Activated T-cell treated with anti-CD3 and anti-CD28 coated beads for 4 hours (primary cell): ENCODE results near the gene NOX3.
"Not testable (repeated sequence)": the region's sequence is repeated elsewhere in the genome, so short reads cannot be mapped to it uniquely, and the experiment has no call there.

Experiments used
- DNase-seq: peaks from one replicate; pipeline ENCODE4 v3.0.0-alpha.2; 2020

The NOX3 gene

DNA sequence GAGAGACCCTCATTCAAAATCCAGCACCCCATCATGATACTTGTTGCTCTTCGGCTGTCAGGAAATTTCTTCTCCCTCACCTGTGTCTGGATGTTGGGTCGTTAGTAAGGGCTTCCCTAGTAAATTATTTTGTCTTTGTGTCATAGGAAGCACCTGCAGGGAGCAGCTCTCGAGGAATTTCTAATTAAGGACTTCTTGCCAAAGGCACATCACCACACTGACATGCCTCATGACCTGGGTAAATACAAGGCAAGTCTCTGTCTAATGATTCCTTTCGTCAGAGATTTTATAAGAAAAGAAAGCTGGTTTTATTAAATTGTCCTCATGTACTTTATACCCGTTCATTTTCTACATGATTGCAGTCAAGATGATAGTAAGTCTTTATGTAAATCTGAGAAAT lies at the start of gene NOX3:
NOX3 (minus strand) TSS at position 74 of the 400 bp plus-strand sequence; CDS start at position 35, 39 bp downstream.
- DNase-seq: no peak

DNA sequence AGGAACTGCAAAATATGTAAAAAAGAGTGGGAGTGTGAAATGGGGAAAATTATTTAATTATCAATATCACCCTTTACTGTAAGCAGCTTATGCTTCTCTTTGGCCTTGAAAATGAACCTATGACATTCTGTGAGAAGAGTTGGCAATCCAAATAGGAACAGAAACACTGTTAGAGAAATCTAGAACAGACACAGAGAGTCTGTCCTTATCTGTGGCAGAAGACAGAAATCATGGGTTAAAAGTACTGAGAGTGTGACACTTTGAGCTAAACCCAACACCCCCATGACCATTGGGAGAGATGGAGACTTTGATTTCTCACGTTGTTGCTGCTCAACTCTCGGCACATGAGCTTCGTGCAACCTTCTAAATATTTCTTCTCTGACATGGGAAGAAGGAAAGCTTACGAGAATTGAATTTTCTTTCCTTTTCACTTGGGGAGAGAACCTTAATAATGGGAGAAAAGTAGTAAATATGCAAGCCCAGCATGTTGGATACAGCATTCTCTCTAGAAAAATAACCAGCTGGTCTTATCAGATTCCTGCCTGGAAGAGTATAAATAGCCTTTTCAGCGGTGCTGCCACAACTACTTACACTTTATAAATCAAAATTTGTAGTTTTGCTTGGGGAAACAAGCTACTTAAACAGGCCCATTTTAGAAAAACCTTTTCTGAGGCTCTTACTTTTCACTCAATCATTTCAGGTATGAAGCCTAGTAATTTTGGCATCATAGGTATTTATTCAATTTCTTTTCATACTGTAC lies 49.4 kb upstream of the NOX3 start:
- DNase-seq: no peak

DNA sequence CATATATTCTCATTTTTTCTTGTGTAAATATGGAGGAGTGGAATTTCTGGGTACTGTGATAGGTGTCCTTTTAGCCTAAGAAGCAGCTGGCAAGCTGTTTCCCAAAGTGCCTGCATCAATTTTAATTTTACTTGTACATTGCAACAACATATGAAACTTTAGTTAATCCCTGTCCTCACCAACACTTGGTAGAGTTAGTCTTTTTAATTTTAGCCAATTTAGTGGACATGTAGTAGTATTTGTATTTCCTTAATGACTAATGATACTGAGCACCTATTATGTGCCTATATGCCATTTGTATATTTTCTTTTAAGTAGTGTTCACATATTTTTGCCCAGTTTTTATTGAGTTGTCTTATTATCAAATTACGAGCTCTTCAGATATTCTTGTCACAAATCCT lies 46.8 kb upstream of the NOX3 start:
- DNase-seq: no peak

DNA sequence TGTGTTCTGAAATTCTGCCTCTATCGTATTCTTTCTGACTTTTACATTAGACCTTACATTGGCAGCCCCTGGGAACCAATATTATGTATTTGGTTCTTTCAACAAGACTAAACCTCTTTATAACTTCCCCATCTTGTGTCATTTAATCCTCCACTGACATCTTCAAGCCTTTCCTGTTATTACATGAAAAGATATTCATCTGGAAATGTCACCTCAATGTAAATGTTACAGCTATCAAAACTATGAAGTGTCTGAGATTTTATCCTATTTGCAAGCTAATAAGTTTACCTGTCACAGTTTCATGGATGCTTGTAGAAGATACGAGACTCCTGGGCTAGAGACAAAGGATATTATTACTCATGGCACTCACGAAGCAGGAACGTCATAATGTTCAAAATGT lies 43.9 kb upstream of the NOX3 start:
- no peak for DNase-seq

DNA sequence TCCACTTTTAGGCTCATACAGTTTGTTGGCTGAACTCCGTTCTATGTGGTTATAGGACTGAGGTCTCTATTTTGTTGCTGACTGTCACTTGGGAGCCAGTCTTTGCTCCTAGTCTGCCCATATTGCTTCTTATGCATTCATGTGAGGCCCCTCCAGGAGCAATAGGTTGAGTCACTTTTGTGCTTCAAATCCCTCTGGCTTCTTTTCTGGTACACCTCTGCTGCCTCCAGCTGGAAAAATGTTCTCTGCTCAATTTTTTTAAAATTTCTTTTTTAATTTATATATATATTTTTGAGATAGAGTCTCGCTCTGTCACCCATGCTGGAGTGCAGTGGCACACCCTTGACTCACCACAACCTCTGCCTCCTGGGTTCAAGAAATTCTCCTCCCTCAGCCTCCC lies 42.7 kb upstream of the NOX3 start:
- no peak for DNase-seq

DNA sequence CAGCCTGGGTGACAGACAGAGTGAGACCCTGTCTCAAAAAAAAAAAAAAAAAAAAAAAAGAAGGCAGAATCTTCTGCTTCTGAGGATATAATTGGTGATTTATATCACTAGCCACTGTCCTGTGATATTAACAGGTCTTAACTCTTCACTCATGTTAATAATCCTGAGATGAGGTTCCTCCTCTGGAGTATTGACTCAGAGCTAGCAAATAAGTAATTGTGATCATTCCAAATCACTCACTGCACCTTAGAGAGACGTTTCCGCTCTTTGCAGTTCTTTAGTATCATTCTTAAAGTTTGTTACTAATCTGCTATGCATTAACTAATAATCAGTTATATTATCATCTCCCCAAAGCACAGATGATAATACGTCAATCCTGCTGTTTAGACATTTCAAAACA lies 41.6 kb upstream of the NOX3 start:
- DNase-seq: no peak

DNA sequence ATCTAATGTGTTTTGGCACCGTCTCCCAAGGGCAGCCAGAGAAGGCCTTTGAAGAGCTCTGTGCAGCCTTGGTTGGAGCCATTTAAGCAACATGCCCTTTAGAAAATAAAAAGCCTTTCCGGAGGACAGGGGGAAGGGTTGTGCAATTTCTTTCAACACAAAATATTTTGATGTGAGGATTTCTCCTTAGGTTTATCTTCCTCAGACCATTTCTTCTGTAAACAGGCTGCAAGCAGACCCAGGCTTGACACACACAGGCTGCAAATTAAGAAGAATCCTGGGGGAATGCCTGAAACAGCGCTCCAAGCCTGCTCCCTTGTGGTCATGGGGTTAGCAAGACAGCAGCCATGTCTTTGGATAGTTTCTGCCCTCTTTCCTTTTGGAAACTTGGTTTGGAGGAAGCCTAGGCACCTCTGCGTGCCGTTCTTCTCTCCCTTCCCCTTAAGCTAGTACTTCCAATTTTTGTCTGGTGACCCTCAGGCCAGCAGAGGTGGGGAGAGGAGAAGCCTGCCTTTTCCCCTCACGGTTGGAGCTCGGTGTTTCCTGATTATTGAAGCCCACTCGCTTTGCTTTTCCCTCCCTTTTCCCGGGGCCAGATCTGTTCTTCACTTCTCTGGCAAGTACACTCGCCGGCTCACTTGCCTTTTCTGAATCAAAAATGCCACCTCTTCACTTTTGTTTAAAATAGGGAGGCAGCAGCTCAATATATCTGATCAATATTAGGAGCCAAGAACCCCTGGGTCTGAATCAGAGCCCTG lies 39.6 kb upstream of the NOX3 start:
- no peak for DNase-seq

GRCh38 chr6:155493694-155494143 lies 38.1 kb upstream of the NOX3 start:
- no peak for DNase-seq

DNA sequence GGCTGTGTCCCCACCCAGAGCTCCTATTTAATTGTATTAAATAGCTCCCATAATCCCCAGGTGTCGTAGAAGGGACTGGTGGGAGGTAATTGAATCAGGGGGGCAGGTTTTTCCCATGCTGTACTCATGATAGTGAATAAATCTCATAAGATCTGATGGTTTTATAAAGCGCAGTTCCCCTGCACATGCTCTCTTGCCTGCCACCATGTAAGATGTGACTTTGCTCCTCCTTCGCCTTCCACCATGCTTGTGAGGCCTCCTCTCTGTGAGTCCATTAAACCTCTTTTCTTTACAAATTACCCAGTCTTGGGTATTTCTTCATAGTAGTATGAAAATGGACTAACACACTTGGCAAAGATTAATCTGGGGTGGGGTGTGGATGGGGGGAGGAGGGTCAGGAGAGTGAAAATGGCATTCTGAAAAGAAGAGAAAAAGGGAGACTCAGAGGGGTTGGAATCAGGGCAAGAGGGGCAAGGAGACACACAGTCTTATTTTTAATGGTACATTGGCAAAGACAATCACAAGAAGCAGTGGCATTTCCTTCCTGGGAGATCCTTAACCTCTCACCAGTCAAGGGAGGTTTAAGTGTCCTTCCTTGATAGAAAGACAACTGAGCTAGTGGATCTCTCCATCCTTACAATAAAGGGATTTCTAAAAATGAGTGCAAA lies 37.5 kb upstream of the NOX3 start:
- no peak for DNase-seq

DNA sequence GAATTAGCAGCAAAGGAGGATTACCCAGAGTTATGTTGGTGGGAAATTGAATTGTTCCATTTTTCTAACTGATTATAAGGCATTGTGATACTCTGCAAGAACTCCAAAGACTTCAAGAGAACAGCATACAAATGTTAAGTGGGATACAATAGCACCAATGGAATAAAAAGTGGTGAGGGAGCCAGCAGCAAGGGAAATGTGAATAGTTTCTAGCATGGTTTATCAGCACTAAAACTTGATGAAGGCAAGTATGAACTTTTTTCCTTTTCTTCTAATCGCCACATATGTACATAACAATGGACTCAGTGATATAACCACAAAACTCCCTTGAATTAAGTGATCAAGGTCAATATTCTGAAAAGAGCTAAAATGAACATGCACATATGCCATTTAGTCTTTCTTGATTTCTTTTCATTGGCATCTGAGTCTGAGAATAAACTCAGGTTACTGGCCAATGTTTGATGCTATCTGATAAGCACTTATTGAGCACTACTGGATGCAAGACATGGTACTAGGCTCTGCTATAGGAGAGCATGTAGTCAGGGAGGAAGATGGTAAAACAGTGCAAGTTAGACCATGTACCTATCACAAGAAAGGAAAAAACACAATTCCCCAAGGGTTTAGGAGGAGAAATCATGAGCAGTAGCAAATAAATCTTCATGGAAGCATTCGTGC lies 36.6 kb upstream of the NOX3 start:
- no peak for DNase-seq

DNA sequence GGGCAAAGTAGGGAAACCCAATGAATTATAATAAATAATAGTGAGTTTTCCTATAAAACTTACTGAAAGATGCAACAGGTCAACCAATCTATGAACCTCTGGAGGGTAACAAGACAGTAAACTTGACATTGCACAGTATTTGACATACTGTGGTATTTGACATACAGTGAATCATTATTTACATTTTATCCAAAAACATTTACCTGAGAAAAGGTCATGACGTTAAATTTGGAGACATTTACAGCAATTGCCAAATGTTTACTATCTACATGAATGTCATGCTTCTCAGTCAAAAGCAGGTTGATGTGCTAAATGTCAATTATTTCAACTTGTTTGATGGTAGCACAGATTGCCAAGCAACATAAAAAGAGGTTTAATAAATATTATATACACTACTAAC lies 35.8 kb upstream of the NOX3 start:
- no peak for DNase-seq

DNA sequence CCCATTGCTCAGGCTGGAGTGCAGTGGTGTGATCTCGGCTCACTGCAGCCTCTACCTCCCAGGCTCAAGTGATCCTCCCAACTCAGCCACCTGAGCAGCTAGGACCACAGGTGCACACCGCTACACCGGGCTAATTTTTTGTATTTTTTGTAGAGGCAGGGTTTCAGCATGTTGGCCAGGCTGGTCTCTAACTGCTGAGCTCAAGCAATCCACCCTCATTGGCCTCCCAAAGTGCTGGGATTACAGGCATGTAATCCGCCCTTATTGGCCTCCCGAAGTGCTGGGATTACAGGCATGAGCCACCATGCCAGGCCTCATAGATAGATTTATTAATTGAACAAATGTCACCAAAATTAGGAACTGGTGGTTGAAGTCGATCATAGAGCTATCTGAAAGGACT lies 32.6 kb upstream of the NOX3 start:
- not testable (repeated sequence) for DNase-seq

DNA sequence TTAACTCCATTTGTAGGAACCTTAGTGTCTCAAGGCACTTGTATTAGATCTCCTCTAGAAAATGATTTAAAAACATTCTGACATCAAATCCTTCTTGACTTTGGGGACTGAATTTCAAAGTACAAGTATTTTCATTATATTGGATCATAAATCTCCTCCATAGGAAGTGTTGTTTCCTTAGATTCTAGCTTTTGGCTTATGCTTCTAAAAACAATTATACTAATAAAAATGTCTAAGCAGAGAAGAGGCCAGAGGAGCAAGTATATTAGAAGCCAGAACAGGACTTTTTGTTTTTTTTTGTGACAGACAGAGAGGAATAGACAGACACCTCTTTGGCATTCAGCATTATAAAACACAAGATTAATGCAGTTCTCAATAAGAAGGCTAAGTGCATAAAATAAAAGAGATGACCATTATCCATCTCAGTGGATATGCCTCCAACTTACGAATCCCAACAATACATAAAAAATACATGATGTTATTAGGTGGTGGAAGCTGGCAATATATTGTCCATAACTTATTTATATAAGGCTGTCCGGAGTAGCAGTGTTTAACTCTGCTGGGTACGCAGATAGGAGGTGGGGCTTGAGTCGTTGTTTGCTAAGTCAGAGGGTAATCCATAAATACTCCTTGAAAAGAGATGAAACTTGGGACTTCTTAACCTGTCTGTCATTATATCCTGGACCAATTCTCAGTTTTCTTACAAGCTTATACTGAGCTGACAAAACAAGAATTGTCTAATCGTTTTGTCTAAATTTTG lies 31.9 kb upstream of the NOX3 start:
- DNase-seq: no peak

- DNase-seq: no peak
Measured at GRCh38 chr6:155486721-155487294, 31.2 kb upstream of the NOX3 start.

- no peak for DNase-seq
Measured at GRCh38 chr6:155485756-155486155, 30.1 kb upstream of the NOX3 start.

DNA sequence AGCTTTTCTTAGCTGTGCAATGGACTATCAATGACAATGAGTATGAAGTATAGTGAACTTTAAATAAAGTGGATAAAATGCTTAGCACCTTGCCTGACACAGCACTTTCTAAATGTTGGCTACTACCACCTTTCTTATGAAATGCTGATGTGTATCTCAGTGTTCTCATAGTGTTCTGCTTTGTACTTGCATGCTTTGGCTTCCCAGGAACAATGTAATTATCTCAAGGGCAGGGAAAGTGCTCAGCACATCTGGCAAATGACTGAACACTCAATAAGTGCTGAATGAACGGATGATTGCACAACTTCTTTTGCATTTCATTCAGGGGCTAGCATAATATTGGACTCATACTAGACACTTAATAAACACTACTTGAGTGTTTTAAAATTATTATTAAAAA lies 28.2 kb upstream of the NOX3 start:
- DNase-seq: no peak

GRCh38 chr6:155481215-155481614 lies 25.6 kb upstream of the NOX3 start:
- DNase-seq: no peak

DNA sequence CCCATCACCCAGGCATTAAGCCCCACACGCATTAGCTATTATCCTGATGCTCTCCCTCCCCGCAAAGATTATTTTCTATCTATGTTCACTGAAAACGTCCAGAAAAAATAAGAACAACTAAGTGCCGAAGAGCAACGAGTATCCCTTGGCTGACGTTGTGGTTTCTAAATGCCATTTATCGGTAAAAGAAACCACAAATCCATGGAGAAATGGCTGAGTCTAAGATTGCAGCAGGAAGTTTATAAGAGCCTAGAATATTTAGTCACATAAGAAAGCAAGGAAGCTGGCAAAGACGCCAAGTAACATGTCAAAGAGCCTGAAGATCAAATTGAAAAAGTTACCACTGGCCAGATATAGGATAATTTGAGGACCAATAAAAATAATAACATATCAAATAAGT lies 18.1 kb upstream of the NOX3 start:
- no peak for DNase-seq

DNA sequence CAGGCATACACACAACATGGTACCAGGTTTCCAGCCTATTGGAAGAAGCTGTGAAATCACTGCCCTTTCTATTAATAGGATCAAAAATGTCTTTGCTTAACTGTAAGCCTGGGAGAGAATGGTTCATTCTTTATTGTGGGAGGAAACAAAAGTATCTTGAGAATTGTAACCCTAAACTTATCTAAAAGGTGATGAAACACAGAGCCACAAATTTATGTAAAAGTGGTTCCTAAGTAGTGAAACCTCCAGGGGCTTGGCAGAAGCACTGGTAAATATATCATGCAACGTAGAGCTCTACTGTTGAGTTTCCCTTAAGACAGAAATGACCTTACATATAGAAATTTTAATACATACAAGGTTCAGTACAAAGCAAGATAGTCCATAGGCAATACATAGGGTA lies 17.2 kb upstream of the NOX3 start:
- DNase-seq: no peak

DNA sequence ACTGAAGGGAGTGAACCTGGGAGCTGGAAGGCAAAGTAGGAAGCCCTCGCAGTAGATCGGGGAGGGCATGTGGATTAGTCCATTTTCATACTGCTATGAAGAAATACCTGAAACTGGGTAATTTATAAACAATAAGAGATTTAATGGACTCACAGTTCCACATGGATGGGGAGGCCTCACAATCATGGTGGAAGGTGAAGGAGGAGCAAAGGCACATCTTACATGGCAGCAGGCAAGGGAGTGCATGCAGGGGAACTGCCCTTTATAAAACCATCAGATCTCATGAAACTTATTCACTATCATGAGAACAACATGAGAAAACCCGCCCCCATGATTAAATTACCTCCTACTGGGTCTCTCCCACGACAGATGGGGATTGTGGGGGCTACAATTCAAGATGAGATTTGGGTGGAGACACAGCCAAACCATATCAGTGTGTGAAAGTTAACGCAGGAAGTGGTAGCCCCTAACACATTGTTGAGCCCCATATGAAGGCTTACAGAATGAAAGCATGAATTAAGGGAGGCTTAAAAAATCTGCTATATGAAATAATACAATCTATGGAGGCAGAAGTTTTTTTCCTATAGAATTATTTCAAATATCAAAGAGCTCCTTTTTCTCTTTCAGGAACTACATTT lies 15.5 kb upstream of the NOX3 start:
- not testable (repeated sequence) for DNase-seq

GRCh38 chr6:155468543-155468942 lies 12.9 kb upstream of the NOX3 start:
- not testable (repeated sequence) for DNase-seq

DNA sequence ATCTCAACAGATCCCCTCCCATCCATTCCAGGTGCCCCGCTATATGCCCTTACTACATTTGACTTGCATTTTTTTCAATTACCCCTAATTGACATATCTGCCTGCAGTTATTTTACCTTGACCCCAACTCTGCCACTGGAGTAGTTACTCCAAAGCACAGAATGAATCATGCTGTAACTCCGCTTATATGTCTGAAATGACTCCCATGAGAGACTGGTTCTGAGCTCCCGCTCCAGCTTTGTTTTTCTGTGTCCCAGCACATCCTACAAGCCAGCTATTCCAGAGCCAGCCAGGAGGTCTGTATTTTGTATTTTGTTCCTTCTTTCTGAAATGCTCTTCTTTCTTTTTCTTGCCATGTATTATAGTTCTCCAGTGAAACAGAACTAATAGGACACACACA lies 10.9 kb upstream of the NOX3 start:
- no peak for DNase-seq
